ENCODE measurements around the gene HIPK1.

DNA sequence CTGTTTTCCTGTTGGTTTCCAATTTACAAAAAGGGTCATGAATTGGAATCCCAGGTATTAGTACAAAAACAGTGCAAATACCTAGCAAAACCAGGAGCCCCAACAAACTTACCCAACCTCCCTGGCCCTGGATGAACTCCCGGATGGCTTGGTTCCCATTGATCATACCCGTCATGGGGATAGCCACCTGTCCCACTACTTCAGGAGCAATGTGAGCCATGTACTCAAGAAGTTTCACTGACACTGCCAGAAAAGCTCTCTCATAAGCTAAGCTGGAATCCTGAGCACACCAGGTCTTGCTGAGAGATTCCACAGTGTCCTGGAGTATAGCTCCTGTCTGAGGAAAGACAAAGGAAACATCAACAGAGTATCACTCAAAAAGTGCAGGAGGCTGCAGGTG is 47.5 kb upstream of the HIPK1 start:
- no peak for TF ChIP-seq POLR2A (IDR thresholded peaks at IDR 0.05)
- TF ChIP-seq, protein P1, sequence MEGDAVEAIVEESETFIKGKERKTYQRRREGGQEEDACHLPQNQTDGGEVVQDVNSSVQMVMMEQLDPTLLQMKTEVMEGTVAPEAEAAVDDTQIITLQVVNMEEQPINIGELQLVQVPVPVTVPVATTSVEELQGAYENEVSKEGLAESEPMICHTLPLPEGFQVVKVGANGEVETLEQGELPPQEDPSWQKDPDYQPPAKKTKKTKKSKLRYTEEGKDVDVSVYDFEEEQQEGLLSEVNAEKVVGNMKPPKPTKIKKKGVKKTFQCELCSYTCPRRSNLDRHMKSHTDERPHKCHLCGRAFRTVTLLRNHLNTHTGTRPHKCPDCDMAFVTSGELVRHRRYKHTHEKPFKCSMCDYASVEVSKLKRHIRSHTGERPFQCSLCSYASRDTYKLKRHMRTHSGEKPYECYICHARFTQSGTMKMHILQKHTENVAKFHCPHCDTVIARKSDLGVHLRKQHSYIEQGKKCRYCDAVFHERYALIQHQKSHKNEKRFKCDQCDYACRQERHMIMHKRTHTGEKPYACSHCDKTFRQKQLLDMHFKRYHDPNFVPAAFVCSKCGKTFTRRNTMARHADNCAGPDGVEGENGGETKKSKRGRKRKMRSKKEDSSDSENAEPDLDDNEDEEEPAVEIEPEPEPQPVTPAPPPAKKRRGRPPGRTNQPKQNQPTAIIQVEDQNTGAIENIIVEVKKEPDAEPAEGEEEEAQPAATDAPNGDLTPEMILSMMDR (IDR thresholded peaks at IDR 0.05 in 4 of 5, conservative IDR thresholded peaks at IDR 0.05 in 1 of 5), result no peak
